ENCODE data around the gene IFIT3. TPM values are rescaled to one million over a fixed set of nuclear protein-coding genes. Genes with fewer than 3 reads are reported as not detected.

IFIT3 gene
- polyA plus RNA-seq, 4 donors = 16.2 to 19.5 (median 16.9) TPM

DNA sequence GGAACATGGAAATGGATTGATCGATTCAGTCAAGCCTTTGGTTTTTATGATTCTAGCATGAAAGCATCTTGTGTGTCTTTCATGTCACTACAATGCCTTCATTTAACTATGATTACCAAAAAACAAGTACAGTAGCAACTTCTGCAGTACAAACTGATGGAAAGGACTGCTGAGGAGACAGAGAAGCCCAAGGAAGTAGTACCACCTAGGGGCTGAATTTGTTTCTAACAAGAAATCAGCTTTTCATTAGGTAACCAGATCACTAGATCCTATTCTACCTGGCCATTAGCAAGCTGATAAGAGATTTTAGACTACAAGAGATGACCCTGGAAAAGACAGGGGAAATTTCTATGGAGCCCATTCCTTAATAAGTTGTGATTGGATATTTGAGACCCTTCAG is 61.5 kb downstream of the IFIT3 start:
- Histone ChIP-seq H3K27ac (ENCODE audit: low read depth in 1 of 3, low read length in 2 of 3) (no peak overlapping the region), H3K36me3 (ENCODE audit: control insufficient read depth in 3 of 3, insufficient read depth in 2 of 3, low read depth in 1 of 3, low read length in 3 of 3) (no peaks in the 10 kb centered on the region), H3K27me3 (ENCODE audit: control insufficient read depth in 3 of 3, insufficient read depth in 3 of 3, low read length in 3 of 3) (no peaks in the 10 kb centered on the region), H3K9me3 (ENCODE audit: control insufficient read depth in 2 of 2, insufficient read depth in 1 of 2, low read depth in 1 of 2, low read length in 1 of 2) (no peaks in the 10 kb centered on the region), H3K4me3 (ENCODE audit: low read depth in 1 of 3, low read length in 3 of 3) (no peak overlapping the region), H3K4me1 (ENCODE audit: control insufficient read depth in 3 of 3, insufficient read depth in 2 of 3, low read depth in 1 of 3, low read length in 2 of 3) (peaks cover 0 to 8% (median 0%) of the 10 kb centered on the region in 3 donors)
- FAIRE-seq (no peak), DNase-seq (no peak)
- 81 to 91% (median 82%) methylated on average over 1 of the region's 1 CpG for WGBS, 3 donors

Other genes starting within 250 kb of the IFIT3 start
- 1 to 10 TPM in 3 of 4 donors, not detected in 1; 1.4 to 3.5 (median 2.3) TPM for gene CH25H, start 120.7 kb upstream of the IFIT3 start, polyA plus RNA-seq
- gene LIPA, start 76.2 kb upstream of the IFIT3 start, polyA plus RNA-seq = 100 to 1,000 TPM in 2 of 4 donors, 10 to 100 TPM in 2; 68.1 to 227 (median 99.4) TPM
- gene IFIT2, start 26.0 kb upstream of the IFIT3 start, polyA plus RNA-seq = 1 to 10 TPM; 2.3 to 4.9 (median 4.5) TPM
- under 1 TPM in 1 of 4 donors, not detected in 3; 0.04 TPM for gene IFIT1B, start 50.1 kb downstream of the IFIT3 start, polyA plus RNA-seq
- gene IFIT1, start 64.6 kb downstream of the IFIT3 start, polyA plus RNA-seq = 1 to 10 TPM; 1.4 to 7.5 (median 3.1) TPM
- 10 to 100 TPM in 1 of 4 donors, 1 to 10 TPM in 3; 4.5 to 12.9 (median 7.9) TPM for gene IFIT5, start 86.6 kb downstream of the IFIT3 start, polyA plus RNA-seq
- under 1 TPM in 2 of 4 donors, not detected in 2; 0.21 to 0.89 TPM for gene SLC16A12, start 207.6 kb downstream of the IFIT3 start, polyA plus RNA-seq